Measurements from ENCODE around the gene YIF1B.
"Not testable (repeated sequence)": the region's sequence is repeated elsewhere in the genome, so short reads cannot be mapped to it uniquely, and the experiment has no call there.

Gene YIF1B

DNA sequence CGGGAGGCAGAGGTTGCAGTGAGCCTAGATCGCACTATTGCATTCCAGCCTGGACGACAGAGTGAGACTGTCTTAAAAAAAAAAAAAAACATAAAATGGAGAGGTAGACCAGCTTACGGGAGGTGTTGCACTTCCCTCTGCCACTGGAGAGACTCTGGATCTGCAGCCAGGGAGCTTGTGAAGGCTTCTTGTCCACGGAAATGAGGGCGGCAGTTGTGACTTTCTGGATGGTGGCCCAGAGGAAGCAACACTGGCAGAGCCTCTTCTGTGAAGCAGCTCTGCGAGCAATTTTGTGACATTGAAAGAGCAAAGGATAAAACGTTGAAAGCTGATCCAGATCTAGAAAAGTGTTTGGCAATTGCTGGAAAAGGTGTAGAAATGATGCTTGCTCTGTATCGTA, 41.0 kb downstream of the YIF1B start:
- DNase-seq (ENCODE audit: low spot score): no peak

DNA sequence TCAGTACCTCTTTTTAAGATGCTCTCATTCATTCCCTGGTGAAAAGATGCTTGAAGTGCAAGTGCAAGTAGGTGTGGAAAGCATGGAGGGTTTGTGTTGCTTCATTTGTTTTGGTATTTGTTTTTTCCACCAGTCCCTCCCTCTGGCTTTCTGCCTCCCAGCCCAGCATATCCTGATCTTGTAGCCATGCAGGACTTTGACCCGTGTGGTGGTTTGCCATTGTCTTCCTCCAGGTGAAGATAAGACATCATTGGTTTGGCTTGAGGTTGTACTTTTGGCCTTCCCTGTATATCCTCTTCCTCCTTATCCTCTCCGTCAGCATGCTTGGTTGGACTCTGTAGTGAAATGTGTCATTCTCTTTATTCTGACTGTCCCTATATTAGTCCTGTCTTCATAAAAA, 42.2 kb downstream of the YIF1B start:
- DNase-seq (ENCODE audit: low spot score): no peak

DNA sequence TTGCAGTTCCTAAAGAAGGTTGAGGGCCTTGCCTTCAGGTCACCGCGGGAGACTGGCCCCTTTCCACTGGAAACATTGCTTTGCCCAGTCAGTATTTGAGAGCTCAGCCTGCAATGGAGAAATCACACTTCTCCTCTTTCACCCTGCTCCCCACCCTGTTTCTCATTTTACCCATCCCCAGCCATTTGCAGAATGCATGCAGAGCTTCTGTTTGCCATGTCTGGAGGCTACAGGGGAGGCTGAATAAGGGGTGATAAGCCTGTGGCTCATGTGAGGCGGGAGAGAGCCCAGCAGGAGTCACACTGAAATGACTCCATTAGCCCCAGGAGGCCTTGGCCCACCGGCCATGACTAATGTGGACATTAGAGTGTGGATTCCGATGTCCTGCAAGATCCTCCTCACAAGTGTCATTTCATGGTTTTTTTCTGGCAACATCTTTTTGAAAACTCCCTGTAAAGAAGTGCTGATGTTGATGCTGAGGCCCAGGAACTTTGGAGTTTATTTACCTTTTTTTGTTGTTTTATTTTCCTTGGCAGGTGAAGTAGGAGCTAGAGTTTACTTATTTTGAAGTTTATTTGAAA, 45.1 kb downstream of the YIF1B start:
- no peak for DNase-seq (ENCODE audit: low spot score)

DNA sequence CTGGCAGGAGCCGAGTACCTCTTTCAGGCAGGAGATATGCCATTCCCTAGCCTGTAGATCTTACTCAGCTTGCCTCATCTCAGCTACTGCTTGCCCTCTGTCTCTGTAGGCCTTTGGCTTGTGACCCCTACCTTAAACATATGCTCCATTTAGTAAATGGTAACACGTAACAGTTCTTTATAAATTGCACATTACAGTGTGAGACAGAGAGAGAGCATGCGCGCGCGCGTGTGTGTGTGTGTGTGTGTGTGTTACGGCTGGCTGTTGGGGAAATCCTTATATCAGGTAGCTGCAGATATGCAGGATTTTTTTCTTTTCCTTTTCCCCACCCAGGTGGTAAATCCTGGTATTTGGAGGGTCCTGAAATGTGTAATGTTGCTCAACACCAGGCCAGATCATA, 47.2 kb downstream of the YIF1B start:
- no peak for DNase-seq (ENCODE audit: low spot score)

DNA sequence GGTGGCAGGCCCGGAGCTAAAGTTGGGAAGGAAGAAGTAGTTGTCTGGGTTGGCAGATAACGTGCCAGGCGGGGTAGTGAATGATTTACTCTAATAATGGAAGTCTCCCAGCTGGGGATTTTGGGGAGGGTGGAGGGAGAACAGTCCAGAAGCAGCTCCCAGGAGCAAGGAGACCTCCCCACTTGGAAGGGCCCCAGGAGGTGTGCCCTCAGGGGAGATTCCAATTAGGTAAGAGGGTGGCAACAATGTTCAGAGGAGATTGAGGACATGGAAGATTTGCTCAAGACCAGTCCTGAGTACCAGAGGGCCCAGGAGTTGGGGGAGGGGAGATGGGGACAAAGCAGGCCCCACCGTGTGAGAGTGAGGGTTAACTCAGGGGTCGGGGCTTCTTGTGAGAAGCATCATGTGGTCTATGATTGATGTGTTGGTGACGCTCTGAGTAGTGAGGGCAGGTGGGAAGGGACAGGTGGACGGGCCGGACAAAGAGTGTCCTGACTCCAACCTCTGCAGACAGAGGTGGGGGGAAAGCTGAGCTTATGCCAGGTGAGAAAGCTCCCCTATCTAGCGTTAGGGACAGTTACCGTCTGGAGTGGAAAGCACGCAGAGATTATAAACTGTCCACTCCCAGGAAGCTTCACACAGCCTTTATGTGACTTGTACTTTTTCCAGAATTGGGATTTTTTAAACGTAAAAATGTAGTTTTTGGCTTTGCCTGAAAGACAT, 47.8 kb downstream of the YIF1B start:
- no peak for DNase-seq (ENCODE audit: low spot score)

DNA sequence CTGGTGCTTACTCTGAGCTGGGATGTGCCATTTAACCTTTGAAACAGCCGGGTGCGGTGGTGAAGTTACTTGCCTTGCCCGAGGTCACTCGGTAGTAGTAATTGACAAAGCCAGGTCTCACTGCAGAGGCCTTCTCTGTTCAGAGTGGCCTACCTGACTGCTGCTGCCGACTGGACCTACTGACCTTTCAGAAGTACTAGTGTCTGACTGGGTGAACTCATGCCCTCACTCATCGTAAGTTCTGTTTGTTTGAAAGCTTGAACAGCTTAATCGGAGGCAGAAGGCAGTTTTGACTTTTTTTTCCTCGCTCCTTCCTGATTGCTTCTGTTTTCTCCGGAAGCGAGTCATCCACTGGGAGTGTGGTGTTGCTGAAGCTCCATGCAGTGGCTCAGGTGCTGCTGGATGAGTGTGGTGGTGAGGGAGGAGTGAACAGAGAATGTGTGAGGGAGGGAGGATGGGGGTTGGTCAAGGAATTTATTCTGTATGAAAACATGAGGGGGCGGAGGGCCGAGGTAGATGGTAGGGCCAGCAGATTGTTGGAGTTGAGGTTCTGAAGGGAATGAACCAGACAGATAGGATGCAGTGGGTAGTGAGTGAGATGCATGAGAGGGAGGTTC, 48.7 kb downstream of the YIF1B start:
- no peak for DNase-seq (ENCODE audit: low spot score)

DNA sequence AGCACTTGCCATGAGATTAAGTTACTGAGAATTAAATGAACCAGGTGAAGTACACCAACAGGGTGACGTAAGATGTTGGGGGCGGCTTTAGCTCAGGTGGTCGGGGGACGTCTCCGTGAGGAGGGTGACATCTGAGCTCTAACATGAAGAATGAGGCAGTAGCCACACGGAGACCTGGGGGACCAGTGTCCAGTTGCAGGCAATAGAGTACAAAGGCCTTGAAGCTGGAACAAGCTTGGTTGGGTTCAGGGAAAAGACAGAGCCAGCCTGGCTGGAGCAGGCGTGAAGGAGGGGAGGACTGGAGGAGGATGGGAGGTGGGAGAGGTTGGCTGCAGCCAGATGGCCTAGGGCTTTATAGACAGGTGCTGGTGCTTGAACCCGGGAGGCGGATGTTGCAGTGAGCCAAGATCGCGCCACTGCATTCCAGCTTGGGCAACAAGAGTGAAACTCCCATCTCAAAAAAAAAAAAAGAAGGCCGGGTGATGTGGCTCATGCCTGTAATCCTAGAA, 49.8 kb downstream of the YIF1B start:
- DNase-seq (ENCODE audit: low spot score): no peak

DNA sequence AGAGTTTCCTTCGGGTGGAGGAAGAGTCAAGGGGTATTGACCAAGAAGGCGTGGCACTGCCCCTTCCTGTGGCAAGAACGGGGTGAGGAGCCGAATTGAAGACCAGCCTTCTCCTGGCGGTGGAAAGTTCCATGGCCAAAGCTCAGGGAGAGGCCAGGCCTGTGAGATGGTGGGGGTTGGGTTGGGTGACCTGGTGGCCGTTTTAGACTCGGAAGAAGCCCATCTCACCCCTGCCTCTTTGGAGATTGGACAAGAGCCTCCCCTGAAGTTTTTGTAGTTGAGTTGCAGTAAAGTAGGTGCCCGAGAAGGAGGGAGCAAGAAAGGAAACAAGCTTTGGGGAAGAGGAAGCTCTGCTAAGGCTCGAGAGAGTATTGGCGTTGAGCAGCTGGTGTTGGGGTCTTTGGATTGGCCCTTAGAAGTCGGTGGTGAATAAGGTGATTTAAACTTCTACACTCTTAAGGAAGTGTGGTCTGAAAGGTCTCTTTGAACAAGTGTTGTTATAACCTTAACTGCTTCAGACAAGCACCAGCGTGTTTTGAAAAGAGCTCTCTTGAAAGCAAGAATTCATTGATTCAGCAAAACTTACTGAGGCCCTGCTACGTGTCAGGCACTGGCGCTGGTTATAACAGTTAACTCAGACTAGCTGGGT, 50.4 kb downstream of the YIF1B start:
- DNase-seq (ENCODE audit: low spot score): no peak

DNA sequence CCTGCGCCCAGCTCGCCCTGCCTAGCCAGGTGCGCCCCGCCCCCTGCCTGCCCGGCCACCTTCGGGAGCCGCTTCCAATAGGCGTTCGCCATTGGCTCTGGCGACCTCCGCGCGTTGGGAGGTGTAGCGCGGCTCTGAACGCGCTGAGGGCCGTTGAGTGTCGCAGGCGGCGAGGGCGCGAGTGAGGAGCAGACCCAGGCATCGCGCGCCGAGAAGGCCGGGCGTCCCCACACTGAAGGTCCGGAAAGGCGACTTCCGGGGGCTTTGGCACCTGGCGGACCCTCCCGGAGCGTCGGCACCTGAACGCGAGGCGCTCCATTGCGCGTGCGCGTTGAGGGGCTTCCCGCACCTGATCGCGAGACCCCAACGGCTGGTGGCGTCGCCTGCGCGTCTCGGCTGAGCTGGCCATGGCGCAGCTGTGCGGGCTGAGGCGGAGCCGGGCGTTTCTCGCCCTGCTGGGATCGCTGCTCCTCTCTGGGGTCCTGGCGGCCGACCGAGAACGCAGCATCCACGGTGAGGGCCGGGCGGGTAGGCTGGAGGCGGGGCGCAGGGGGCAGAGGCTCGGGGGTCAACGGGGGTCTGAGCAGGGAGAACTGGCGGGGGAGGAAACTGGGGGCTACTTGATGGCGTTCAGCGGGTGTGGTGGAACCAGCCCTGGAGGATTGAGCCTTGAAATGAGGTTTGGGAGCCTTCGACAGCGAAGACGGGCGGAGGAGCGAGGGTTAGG, 51.1 kb downstream of the YIF1B start, which contains the start of gene SPINT2:
Gene SPINT2 (plus strand): TSS at position 88 of the 727 bp plus-strand sequence. CDS start 320 bp downstream, at position 408.
- DNase-seq (ENCODE audit: low spot score): peak; percentile 38

DNA sequence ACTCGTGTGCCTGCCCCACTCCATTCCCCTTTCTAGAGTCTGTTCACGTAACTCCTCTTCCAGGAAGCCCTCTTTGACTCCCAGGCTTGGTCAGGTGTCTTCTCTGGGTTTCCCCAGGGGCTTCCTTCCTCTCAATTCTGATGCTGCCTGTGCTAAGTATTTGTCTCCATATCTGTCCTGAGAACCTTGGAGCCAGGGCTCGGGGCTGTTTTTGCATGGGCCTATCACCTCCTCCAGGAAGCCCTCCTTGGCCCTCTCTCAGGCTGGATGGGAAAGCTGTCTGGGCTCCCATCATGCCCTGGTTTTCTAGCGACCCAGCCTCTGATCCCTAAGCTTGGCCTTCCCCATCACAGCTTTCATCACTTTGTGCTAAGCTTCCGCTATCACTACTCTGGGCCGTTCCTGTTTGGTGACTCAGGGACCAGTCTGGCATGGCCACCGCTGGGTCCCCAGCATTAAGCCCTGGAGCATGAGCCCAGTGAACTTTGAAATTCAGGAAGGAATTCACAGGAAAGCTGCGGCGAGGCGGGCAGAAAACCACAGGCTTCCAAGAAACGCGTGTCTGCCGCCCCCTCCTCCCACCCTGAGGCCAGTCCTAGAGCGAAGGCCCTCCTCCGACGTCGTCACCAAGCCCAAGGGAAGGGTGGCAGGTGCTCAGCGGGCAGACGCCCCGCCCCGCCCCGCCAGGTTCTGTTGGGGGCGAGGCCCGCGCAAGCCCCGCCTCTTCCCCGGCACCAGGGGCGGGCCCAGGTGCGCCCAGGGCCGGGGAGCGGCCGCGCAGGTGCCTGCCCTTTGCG, 51.9 kb downstream of the YIF1B start:
- peak; percentile 83 for DNase-seq (ENCODE audit: low spot score)

DNA sequence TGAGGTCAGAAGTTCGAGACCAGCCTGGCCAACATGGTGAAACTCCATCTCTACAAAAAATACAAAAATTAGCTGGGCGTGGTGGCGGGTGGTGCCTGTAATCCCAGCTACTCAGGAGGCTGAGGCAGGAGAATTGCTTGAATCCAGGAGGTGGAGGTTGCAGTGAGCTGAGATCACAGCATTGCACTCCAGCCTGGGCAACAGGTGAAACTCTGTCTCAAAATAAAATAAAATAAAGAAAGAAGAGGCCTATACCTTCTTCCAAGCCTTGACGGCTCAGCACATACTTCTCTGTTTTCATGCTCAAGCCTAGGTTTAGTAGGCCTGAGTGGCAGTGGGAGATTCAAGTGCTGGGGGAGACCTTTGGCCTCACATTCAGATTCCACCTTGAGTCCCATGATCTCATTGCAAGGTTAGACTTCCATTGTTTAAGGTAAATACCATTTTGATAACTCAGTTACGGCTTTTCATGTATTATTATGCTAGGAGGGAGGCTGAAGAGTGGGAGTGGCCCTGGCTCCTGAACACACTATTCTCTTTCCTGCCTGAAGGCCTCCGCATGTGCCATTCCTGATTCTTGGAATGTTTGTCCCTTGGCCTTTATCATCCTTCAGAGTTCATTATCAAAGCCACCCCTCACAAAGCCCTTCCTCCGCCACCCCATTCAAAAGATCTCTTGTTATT, 53.0 kb downstream of the YIF1B start:
- no peak for DNase-seq (ENCODE audit: low spot score)

DNA sequence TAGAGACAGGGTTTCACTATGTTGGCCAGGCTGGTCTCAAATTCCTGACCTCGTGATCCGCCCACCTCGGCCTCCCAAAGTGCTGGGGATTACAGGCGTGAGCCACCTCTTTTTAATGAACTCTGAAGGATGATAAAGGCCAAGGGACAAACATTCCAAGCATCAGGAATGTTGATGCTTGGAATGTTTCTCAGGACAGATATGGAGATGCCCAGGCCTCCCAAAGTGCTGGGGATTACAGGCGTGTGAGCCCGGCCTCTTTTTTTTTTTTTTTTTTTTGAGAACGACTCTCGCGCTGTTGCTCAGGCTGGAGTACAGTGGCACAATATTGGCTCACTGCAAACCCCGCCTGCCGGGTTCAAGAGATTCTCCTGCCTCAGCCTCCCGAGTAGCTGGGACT, 53.8 kb downstream of the YIF1B start:
- not testable (repeated sequence) for DNase-seq (ENCODE audit: low spot score)

DNA sequence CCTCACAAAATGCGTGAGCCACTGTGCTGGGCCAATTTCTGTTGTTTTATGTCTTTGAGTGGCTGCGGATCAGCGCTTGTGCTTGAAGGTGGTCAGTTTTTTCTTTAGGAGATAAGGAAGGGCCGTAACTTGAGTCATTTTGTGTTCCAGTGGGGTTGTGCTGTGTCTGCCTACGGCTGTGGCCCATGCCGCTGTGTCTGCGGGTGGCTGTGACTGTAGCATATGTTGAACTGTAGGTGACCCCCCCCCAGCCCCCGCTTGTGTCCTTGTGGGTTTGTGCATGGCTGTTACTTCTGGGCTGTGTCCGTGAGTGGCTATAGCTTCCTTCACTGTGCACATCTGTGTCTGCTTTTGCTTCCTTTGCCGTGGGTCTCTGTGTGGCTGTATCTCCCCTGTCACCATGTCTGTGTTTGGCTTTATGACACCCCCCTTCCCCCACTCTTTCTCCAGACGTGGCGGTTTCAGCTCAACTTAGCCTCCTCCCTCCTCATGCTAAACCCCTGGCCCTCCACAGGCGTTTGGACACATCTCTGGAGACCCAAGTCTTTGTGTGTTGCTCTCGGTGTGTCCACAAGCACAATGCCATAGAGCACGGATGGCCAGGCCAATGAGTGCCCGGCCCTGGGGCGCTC, 60.2 kb downstream of the YIF1B start:
- no peak for DNase-seq (ENCODE audit: low spot score)

DNA sequence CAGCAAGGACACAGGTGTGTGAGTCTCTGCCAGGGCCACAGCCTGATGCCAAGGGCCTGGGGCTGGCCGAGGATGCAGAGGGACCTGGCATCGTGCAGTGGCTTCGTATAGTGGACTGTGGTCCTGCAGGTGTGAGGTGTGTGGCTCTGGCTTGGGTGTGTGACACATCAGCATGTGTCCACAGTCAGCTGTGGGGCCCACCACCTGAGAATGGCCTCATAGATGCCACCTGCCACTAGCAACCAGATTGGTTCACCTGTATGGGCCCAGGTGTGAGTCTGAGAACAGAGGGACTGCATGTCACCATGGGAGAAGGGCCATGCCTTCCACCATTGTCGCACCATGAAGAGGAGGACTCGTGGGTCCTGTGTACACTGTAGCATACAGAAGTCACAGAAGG, 62.0 kb downstream of the YIF1B start:
- no peak for DNase-seq (ENCODE audit: low spot score)
